ENCODE measurements around the gene TBC1D30.
"Not testable (repeated sequence)": the region's sequence is repeated elsewhere in the genome, so short reads cannot be mapped to it uniquely, and the experiment has no call there.

The TBC1D30 gene

GRCh38 chr12:64848409-64848808, 24.0 kb downstream of the TBC1D30 start:
- not testable (repeated sequence) for DNase-seq (ENCODE audit: insufficient read length, low spot score); FAIRE-seq

GRCh38 chr12:64858882-64859605, 34.6 kb downstream of the TBC1D30 start:
- FAIRE-seq (no peak), DNase-seq (ENCODE audit: insufficient read length, low spot score) (no peak)

GRCh38 chr12:64860446-64860998, 36.1 kb downstream of the TBC1D30 start:
- no peak for DNase-seq (ENCODE audit: insufficient read length, low spot score)

GRCh38 chr12:64864319-64864718, 39.9 kb downstream of the TBC1D30 start:
- DNase-seq (ENCODE audit: insufficient read length, low spot score) (no peak), FAIRE-seq (no peak)

More at GRCh38 chr12:64860446-64860998, 36.1 kb downstream of the TBC1D30 start:
- no peak for FAIRE-seq

- FAIRE-seq = no peak
- DNase-seq (ENCODE audit: insufficient read length, low spot score) = no peak
Measured at GRCh38 chr12:64875186-64875585, 50.7 kb downstream of the TBC1D30 start.

- DNase-seq (ENCODE audit: insufficient read length, low spot score) (no peak), FAIRE-seq (no peak)
Measured at GRCh38 chr12:64876388-64877071, 52.1 kb downstream of the TBC1D30 start.

GRCh38 chr12:64877363-64878004, 53.0 kb downstream of the TBC1D30 start:
- FAIRE-seq (no peak), DNase-seq (ENCODE audit: insufficient read length, low spot score) (no peak)

- FAIRE-seq = no peak
Measured at GRCh38 chr12:64882687-64883086, 58.2 kb downstream of the TBC1D30 start.

GRCh38 chr12:64883264-64884163, 59.1 kb downstream of the TBC1D30 start:
- FAIRE-seq (no peak), DNase-seq (ENCODE audit: insufficient read length, low spot score) (no peak)

More at GRCh38 chr12:64882687-64883086, 58.2 kb downstream of the TBC1D30 start:
- no peak for DNase-seq (ENCODE audit: insufficient read length, low spot score)

- FAIRE-seq (no peak), DNase-seq (ENCODE audit: insufficient read length, low spot score) (no peak)
Measured at GRCh38 chr12:64884164-64884542, 59.7 kb downstream of the TBC1D30 start.

- no peak for DNase-seq (ENCODE audit: insufficient read length, low spot score)
Measured at GRCh38 chr12:64884728-64885127, 60.3 kb downstream of the TBC1D30 start.

GRCh38 chr12:64889434-64890216, 65.2 kb downstream of the TBC1D30 start:
- FAIRE-seq (no peak), DNase-seq (ENCODE audit: insufficient read length, low spot score) (no peak)

More at GRCh38 chr12:64884728-64885127, 60.3 kb downstream of the TBC1D30 start:
- no peak for FAIRE-seq

- FAIRE-seq = no peak
- peak; percentile 56 for DNase-seq (ENCODE audit: insufficient read length, low spot score)
Measured at GRCh38 chr12:64890873-64891468, 66.5 kb downstream of the TBC1D30 start.

- no peak for FAIRE-seq
Measured at GRCh38 chr12:64891629-64892028, 67.2 kb downstream of the TBC1D30 start.

GRCh38 chr12:64892561-64892960, 68.1 kb downstream of the TBC1D30 start:
- DNase-seq (ENCODE audit: insufficient read length, low spot score) (no peak), FAIRE-seq (no peak)

More at GRCh38 chr12:64891629-64892028, 67.2 kb downstream of the TBC1D30 start:
- DNase-seq (ENCODE audit: insufficient read length, low spot score) = no peak

GRCh38 chr12:64893961-64894360, 69.5 kb downstream of the TBC1D30 start:
- FAIRE-seq = no peak
- no peak for DNase-seq (ENCODE audit: insufficient read length, low spot score)

- FAIRE-seq = no peak
Measured at GRCh38 chr12:64894827-64895475, 70.5 kb downstream of the TBC1D30 start.

GRCh38 chr12:64895526-64895925, 71.1 kb downstream of the TBC1D30 start:
- DNase-seq (ENCODE audit: insufficient read length, low spot score) = no peak
- FAIRE-seq = no peak

More at GRCh38 chr12:64894827-64895475, 70.5 kb downstream of the TBC1D30 start:
- DNase-seq (ENCODE audit: insufficient read length, low spot score) = no peak

Measured in HTR-8/SVneo (cell line).